Keratinocyte (primary cell): ENCODE results near the gene CHSY1.

Experiments
- EZH2 ChIP-seq: IDR thresholded peaks from one replicate; pipeline ENCODE4 v1.6.1; 2012; ENCODE audit warnings: inconsistent platforms, mild to moderate bottlenecking, low read length, moderate library complexity
- TF ChIP-seq, protein P1 (sequence below), 3 experiments: IDR thresholded peaks in 1 of 3; conservative IDR thresholded peaks in 1 of 3; optimal IDR thresholded peaks in 1 of 3; 2 replicates in 2 of 3; 3 replicates in 1 of 3; pipeline versions ENCODE3 to v1.5.1; 2011; ENCODE audit warnings: low read length in 3 of 3, mild to moderate bottlenecking in 3 of 3, moderate library complexity in 2 of 3, control low read depth in 1 of 3, inconsistent platforms in 1 of 3; ENCODE audit not compliant: insufficient read depth in 2 of 3; ENCODE audit errors: extremely low read depth in 1 of 3

DNA sequence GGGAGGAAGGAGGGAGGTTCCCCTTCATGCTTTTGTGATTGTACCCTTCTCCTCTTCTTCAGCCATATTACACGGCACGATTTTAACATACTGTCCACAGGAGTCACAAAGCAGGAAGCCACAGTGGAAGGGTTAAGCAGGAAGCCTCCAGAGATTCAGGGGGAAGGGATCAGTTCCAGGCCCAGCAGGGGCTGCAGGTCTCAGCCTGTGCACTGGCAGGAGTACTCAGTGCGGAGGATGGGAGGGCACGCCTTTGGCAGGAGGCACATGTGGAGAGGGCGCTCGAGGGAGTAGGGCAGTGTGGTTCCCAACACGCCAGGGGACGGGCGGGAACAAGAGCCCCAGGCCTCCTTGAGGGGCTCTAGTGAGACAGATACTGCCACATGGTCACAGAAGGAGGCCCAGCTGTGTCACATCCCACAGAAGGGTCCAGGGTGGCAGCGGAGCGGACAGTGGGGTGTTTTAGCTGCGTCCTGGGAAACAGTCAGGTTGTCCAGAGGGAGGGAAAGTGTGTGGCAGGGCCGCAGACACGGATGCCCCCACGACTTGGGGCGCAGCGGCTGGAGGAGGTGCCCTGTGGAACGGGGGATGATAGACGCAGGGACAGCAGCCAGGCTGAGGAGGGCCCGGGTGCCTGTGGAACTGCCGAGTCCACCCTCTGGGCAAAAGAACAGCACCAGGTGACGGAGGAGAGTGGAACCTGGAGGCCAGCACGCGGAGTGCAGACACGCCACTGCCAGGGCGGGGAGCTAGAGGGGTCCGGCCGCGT lies 77.5 kb downstream of the CHSY1 start:
- TF ChIP-seq, protein P1, sequence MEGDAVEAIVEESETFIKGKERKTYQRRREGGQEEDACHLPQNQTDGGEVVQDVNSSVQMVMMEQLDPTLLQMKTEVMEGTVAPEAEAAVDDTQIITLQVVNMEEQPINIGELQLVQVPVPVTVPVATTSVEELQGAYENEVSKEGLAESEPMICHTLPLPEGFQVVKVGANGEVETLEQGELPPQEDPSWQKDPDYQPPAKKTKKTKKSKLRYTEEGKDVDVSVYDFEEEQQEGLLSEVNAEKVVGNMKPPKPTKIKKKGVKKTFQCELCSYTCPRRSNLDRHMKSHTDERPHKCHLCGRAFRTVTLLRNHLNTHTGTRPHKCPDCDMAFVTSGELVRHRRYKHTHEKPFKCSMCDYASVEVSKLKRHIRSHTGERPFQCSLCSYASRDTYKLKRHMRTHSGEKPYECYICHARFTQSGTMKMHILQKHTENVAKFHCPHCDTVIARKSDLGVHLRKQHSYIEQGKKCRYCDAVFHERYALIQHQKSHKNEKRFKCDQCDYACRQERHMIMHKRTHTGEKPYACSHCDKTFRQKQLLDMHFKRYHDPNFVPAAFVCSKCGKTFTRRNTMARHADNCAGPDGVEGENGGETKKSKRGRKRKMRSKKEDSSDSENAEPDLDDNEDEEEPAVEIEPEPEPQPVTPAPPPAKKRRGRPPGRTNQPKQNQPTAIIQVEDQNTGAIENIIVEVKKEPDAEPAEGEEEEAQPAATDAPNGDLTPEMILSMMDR (optimal IDR thresholded peaks at IDR 0.05 in 1 of 3, IDR thresholded peaks at IDR 0.05 in 1 of 3, conservative IDR thresholded peaks at IDR 0.05 in 1 of 3; ENCODE audit: extremely low read depth in 1 of 3, insufficient read depth in 2 of 3, low read length in 3 of 3): peak in 1 of 3 experiments; percentile 59
- no peak for TF ChIP-seq EZH2
